Body of pancreas (tissue), 4 donors: Measurements from ENCODE around the gene ANKRD12. TPM values are rescaled to one million over a fixed set of nuclear protein-coding genes. Genes with fewer than 3 reads are reported as not detected.
A peak's percentile ranks its signal among the peaks of the same experiment; 100 is the strongest.

Experiments
- ATAC-seq: fragments of 150-250 bp; one replicate; pipeline ENCODE4 v1.9.1; 2016
- DNase-seq, 4 donors: peaks; one replicate each; pipeline ENCODE4 v3.0.0-alpha.2; 2019
- H3K27ac ChIP-seq, 4 donors: fragments of 200-600 bp; sonication (generic); 1 replicate in 3 of 4; 2 replicates in 1 of 4; pipeline versions ENCODE4 v1.5.1 to v1.6.1; 2016 to 2019; ENCODE audit warnings: mild to moderate bottlenecking in 1 of 4, mixed read lengths in 1 of 4, moderate library complexity in 1 of 4
- H3K27me3 ChIP-seq, 2 donors: fragments of 200-600 bp; sonication (generic); one replicate each; pipeline ENCODE4 v1.6.0; 2016; ENCODE audit warnings: mild to moderate bottlenecking in 1 of 2
- H3K36me3 ChIP-seq, 2 donors: fragments of 200-600 bp; sonication (generic); replicated peaks in 1 of 2; 2 replicates each; pipeline ENCODE4 v1.5.1; 2016; ENCODE audit warnings: low read depth in 2 of 2; ENCODE audit not compliant: insufficient read depth in 1 of 2
- H3K4me1 ChIP-seq: fragments of 200-600 bp; sonication (generic); one replicate; pipeline ENCODE4 v1.6.0; 2016
- H3K4me3 ChIP-seq, 2 donors: fragments of 200-600 bp; sonication (generic); 1 replicate in 1 of 2; 2 replicates in 1 of 2; pipeline ENCODE4 v1.5.1; 2016 to 2019
- H3K9me3 ChIP-seq, 3 donors: fragments of 200-600 bp; sonication (generic); 1 replicate in 2 of 3; 2 replicates in 1 of 3; pipeline ENCODE4 v1.5.1; 2016
- POLR2A ChIP-seq, 3 donors: fragments of 450-650 bp; IDR thresholded peaks; one replicate each; pipeline ENCODE4 v1.6.1; 2016; ENCODE audit warnings: antibody characterized with exemption in 3 of 3, mild to moderate bottlenecking in 2 of 3
- WGBS, 2 donors: methylation state at CpG; one replicate each; pipeline ENCODE4 v1.1.5; 2017; 5-methylcytosine and 5-hydroxymethylcytosine counted together
- intact Hi-C: fragments of 100-400 bp; cut with DNase I; formaldehyde crosslinking; loops from one replicate; pipeline ENCODE4 v1.15.1; 2023
- total RNA-seq, 2 donors: library from RNA; depleted of rRNA; stranded (reverse); fragments of >200 nt; gene quantifications; one replicate each; pipeline ENCODE4 v1.1.0, GENCODE V29; 2016
- TF ChIP-seq, protein P1 (sequence below), 7 experiments: fragments of 450-650 bp in 4 of 7; fragments of 200-600 bp in 3 of 7; sonication (generic) in 3 of 7; IDR thresholded peaks; one replicate each; pipeline ENCODE4 v1.5.1; 2016 to 2019; ENCODE audit warnings: antibody characterized with exemption in 7 of 7

ANKRD12 gene
- total RNA-seq, 2 donors from 2014 or later = 25.4 to 32.9 TPM

DNA sequence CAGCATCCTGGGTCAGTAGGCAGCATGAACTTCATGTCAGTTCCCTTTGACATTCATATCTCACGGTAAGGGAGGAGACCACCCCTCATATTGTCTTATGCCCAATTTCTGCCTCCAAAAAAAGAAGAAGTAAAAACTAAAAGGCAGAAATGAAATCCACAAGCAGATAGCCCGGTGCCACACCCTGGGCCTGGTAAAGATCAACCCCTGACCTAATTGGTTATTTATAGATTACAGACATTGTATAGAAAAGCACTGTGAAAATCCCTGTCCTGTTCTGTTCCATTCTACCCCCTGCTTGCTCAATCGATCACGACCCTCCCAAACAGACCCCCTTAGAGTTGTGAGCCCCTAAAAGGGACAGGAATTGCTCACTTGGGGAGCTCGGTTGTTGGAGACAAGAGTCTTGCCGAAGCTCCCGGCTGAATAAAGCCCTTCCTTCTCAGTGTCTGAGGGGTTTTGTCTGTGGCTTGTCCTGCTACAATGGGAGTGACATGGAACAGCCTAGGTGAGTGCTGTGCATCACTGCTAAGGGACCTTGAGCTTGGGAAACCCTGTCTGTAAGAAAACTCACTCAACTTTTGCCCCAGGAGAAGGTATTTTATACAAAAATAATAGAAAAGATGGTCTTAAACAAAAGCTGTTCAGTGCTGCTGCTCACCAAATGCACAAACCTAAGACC is 23.0 kb upstream of the ANKRD12 start:
- Histone ChIP-seq H3K27ac (peak overlapping the region in 1 of 4 donors; percentile 32), H3K4me1 (peaks cover 74% of the 10 kb centered on the region)

DNA sequence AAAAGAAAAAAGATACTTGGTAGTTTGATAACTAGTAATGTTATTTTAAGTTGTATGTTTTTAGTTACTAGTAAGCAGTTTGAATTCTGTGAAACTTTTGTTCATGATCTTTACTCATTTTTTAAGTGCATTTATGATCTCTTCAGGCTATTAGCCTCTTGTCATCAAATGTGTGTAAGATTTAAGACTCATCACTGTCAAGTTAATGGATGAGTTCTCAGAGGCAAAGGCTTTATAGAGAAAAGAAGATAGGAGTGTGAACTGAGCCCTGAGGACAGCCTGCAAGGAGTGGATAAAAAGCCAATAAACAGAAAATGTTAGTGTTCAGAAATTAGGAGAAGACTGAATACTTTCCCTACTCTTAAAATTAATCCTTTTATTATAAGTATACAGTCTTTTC is 20.6 kb upstream of the ANKRD12 start:
- no peak overlapping the region for H3K4me3 ChIP-seq
- TF ChIP-seq, protein P1, sequence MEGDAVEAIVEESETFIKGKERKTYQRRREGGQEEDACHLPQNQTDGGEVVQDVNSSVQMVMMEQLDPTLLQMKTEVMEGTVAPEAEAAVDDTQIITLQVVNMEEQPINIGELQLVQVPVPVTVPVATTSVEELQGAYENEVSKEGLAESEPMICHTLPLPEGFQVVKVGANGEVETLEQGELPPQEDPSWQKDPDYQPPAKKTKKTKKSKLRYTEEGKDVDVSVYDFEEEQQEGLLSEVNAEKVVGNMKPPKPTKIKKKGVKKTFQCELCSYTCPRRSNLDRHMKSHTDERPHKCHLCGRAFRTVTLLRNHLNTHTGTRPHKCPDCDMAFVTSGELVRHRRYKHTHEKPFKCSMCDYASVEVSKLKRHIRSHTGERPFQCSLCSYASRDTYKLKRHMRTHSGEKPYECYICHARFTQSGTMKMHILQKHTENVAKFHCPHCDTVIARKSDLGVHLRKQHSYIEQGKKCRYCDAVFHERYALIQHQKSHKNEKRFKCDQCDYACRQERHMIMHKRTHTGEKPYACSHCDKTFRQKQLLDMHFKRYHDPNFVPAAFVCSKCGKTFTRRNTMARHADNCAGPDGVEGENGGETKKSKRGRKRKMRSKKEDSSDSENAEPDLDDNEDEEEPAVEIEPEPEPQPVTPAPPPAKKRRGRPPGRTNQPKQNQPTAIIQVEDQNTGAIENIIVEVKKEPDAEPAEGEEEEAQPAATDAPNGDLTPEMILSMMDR (IDR thresholded peaks at IDR 0.05) = no peak
- TF ChIP-seq POLR2A (IDR thresholded peaks at IDR 0.05) = no peak
- no peaks in the 10 kb centered on the region for H3K36me3 ChIP-seq
- DNase-seq = no peak
- intact Hi-C loops = no loop called here
- peak overlapping the region in 1 of 4 donors; percentile 85 for H3K27ac ChIP-seq
- peaks cover 60% of the 10 kb centered on the region for H3K4me1 ChIP-seq
- no peaks in the 10 kb centered on the region for H3K9me3 ChIP-seq
- no peak for ATAC-seq
- H3K27me3 ChIP-seq = no peaks in the 10 kb centered on the region

More for the DNA sequence above, 23.0 kb upstream of the ANKRD12 start:
- no peaks in the 10 kb centered on the region for H3K36me3 ChIP-seq
- DNase-seq (no peak), ATAC-seq (no peak)
- H3K9me3 ChIP-seq = no peaks in the 10 kb centered on the region
- H3K27me3 ChIP-seq = no peaks in the 10 kb centered on the region
- intact Hi-C loops = no loop called here
- TF ChIP-seq, protein P1 (IDR thresholded peaks at IDR 0.05) = no peak
- no peak overlapping the region for H3K4me3 ChIP-seq
- WGBS, 2 donors = 69 to 76% methylated on average over 7 of the region's 7 CpGs

DNA sequence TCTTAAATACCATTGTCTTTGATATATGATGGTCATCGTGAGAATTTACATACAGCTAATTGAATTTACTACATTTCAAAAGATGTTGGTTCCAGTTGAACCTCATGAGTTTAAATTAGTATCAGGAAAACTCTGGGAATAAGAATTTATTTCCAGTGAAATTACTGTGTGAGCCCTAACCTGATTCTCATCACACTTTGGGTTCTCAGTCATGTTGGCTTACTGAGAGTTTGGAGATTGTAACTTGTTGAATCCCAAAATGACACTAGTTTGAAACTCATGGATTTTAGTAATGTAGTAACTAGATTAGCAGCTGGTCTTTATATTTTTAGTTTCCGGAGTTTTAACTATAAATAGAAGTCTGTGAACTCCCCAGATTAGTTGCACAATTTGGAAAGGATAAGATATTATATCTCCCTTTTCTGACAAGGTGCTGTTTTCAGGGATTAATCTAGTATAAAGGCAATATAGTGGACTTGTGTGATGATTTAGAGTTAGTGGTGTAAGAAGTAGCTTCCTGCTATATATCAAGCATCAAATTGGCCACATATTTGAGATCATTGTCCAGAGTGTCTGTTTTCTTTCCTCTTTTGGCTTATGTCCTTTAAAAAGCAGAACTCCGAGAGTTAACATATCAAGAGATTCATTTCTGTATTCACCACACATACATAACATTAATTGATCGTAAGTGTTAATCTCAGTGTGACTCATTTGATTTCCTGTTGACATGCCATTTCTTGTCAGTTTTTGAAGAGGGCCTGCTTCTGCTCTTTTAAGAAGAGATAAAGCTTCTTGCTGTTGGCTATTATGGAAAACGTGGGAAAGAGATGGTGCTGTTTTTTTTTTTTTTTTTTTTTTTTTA is 18.4 kb upstream of the ANKRD12 start:
- H3K4me3 ChIP-seq = no peak overlapping the region
- no peaks in the 10 kb centered on the region for H3K9me3 ChIP-seq
- peaks cover 47% of the 10 kb centered on the region for H3K4me1 ChIP-seq
- intact Hi-C loops = no loop called here
- H3K27ac ChIP-seq = peak overlapping the region; percentile 17 to 85 (median 50)
- DNase-seq (no peak), ATAC-seq (no peak)
- H3K36me3 ChIP-seq = peaks cover 0 to 4% of the 10 kb centered on the region in 2 donors
- H3K27me3 ChIP-seq = no peaks in the 10 kb centered on the region
- TF ChIP-seq POLR2A (IDR thresholded peaks at IDR 0.05) = no peak
- TF ChIP-seq, protein P1 (IDR thresholded peaks at IDR 0.05) = no peak
- 30 to 34% methylated on average over 5 of the region's 5 CpGs for WGBS, 2 donors

DNA sequence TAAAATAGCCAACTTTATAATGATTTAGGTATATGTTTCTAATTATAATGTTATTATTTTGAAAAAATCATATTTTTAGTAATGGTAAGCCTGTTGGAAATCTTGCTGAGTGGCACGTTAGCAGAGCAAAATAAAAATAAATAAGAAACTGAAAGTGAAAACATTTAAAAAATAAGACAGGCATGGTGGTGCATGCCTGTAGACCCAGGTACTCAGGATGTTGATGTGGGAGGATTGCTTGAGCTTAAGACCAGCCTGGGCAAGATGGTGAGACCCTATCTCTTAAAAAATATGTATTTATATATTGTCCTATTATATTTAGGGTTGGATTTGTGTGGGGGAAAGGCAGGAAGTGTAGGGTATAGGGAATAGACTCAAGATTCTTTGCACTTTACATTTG is 15.8 kb upstream of the ANKRD12 start:
- intact Hi-C loops = no loop called here
- Histone ChIP-seq H3K27ac (peak overlapping the region in 1 of 4 donors; percentile 12), H3K27me3 (no peaks in the 10 kb centered on the region), H3K4me3 (no peak overlapping the region), H3K4me1 (peaks cover 34% of the 10 kb centered on the region), H3K36me3 (peaks cover 0 to 5% of the 10 kb centered on the region in 2 donors), H3K9me3 (no peaks in the 10 kb centered on the region)
- ATAC-seq (no peak), DNase-seq (no peak)
- TF ChIP-seq POLR2A (IDR thresholded peaks at IDR 0.05) = no peak
- TF ChIP-seq, protein P1 (IDR thresholded peaks at IDR 0.05) = no peak
- WGBS, 2 donors = 47% methylated on average over 1 of the region's 1 CpG
